NCI-H1105 treated with DMSO at 0.1 percent for 48 hours (cell line): ENCODE measurements around the gene FHL2.
A peak's percentile ranks its signal among the peaks of the same experiment; 100 is the strongest.

Source experiments
- DNase-seq: peaks from one replicate; lab custom pipeline; 2025; lab: John Stamatoyannopoulos, UW

The FHL2 gene

DNA sequence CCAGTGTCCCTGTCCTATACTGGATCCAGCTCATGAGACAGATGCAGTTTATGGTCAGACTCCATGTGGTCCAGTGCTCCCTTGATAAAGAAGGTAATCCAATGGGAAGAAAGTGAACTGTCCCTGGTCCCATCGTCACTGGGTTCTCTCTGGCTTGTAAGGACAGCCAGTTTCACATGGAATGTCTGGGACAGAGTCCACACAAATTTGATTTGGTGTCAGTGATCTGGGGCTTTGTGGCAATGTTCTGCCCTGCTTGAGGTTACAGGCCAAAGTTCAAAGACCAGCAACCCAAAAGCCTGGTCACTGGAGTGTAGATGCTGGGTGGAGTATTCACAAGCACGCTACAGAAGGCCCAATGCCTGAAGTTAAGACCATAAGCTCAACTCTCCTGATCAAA, 22.2 kb upstream of the FHL2 start:
- DNase-seq: no peak

DNA sequence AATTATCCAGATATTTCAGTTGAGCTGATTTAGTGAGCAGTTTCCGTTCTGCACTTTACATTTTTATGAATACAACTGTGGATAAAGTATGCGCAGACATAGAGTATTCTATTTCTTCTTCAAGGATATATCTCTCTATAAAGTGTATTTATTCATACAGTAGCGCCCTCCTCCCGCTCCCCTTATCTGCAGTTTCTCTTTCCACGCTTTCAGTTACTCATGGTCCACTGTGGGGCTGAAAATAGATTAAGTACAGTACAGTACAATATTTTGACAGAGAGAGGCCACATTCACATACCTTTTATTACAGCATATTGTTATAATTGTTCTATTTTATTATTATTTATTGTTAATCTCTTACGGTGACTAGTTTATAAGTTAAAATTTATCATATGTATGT, 19.7 kb upstream of the FHL2 start:
- DNase-seq: no peak

DNA sequence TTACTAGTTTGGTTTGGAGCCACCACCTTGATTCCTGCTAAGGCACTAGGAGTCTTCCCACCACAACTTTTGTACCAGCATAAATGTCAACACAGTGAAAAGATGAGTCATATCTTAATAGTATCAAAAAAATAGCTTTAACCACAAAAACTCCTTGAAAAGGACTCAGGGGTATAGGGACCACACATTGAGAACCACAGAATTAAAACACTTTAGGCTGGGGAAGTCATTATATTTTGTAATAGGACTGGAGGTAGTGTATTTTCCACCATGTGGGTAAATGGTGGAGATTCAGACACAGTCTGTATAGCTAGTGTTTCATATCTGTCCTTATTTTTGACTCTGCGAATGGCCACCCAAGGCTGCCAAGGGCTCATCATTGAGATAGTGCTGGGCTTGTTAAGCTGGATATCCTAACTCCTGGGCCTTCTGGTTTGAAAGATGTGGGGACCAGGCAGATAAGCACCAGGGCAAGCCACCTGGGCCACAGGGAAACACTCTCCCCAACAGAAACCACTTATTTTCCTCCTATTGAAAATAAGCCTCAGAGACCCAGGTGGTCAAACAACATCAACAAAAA, 19.1 kb upstream of the FHL2 start:
- DNase-seq: no peak

DNA sequence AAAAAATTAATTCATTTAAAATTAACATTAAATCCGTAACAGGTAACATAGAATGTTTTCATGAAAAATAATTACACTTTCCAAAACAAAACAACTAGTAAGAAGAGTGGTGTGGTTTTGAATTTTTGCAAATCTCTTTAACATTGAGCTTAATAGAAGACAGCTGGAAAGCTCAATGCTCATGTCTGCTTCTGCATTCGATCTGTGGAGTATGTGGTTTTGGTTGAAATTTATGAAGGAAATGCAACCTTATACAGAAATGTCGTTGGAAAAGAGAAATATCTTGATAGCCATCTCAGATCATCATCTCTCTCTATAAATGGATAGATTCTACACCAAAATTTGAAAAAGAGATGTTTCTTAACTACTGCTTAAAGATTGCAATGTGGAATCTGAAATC, 17.3 kb upstream of the FHL2 start:
- no peak for DNase-seq

DNA sequence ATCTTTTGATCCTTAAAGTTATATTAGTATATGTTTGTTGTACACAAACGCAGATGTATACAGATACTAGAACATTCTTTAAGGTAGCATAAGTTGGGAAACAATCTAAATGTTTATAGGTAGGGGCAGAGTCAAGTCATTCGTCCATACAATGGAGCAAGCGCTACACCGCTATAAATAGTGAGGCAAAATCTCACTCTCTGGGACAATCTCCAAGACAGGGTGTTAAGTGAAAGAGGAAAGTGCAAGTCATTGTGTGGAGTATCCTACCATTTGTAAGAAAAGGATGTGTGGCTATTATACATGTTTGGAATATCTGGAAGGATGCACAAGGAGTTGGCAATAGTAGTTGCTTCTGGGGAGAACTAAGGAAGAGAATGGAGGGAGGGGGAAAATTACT, 16.2 kb upstream of the FHL2 start:
- DNase-seq: no peak

DNA sequence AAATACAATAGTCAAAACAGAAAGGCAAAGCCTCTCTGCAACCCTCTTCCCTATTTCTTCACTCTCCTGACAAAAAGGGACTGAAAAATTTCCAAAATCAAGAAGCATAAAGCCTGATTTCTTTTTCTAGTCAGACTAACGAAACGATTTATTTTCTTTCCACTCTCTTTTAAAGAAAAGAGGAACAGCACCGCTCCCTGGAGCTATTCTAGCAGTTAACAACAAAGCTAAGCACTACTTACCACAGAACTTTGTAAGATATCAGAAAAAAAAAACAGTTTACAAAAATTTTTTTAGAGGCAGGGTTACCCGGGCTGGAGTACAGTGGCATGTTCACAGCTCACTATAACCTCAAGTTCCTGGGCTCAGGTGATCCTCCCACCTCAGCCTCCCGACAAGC, 14.4 kb upstream of the FHL2 start:
- DNase-seq: no peak

DNA sequence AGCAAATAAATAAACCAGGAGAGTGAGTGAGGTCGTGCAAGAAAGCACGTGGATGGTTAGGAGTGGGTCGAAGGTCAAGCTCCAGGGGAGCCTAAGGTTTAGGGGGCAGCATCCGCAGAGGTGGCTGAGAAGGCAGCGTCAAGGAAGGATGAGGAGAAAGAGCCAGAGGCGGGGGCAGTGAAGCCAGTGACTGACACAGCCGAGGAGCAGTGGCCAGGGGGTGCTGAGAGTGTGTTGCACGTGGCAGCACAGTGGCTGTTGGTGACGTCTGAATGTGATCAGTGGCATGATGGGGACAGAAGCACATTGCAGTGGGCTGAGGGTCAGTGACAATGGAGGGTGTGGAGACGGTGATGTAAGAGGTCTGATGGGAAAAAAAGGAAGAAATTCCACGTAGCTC, 13.7 kb upstream of the FHL2 start:
- DNase-seq: no peak

DNA sequence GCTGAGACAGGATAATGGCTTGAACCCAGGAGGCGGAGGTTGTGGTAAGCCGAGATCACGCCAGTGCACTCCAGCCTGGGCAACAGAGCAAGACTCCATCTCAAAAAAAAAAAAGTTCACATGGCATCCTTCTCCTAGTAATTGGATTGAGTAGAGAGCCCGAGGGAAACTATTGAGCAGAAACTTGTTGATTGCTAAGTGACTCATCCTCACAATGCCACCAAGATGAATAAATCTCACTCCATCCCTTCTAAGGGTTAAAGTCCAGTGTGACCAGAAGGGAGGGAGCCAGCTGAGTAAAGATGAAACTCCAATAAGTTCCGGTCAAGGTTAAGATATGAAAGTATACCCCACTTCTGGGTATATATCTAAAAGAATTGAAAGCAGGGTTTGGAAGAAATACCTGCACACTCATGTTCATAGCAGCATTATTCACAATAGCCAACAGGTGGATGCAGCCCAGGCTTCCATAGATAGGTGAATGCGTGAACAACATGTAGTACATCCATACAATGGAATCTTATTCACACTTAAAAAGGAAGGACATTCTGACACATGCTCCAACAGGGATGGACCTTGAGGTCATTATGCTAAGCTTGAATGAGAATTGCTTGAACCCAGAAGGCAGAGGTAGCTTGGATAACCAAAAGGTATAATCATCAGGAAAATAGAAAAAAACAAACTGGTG, 13.0 kb upstream of the FHL2 start:
- DNase-seq: no peak

DNA sequence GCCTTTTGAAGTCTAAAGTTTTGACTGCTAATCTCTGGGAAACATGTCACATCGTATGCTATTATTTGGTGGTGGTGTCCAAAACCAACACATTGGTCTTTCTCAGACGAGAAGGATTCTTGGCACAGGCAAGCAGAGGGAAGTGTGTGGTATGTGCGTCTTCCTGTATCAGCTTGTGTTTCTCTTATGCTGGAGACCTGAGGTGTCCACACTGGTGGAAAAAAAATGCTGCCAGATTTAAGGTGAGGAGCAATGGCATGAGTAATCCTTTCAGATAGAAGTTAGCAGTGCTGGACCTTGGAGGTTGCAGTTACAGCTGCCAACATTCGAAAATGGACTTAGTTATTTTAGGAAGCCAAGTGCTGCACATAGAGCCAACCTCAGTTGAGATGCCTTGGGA, 11.7 kb upstream of the FHL2 start:
- no peak for DNase-seq

DNA sequence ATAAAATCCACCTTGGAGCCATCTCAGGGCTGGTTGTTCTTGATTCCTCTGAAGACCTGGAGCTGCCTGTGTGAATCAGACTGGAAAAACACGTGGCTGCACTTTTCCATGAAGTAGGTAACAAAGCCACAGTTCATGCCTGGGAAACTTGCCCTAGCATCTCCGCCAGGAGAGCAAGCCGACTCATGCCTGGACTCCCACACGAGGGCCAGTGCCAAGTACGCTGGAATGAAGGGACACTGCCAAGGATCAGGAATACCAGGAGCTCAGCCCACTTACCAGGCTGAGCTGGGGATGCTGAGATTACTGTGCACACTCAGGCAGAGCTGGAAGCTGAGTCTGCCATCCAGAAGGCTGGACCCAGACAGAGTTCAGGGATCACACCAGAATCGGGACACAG, 10.9 kb upstream of the FHL2 start:
- peak; percentile 58 for DNase-seq

DNA sequence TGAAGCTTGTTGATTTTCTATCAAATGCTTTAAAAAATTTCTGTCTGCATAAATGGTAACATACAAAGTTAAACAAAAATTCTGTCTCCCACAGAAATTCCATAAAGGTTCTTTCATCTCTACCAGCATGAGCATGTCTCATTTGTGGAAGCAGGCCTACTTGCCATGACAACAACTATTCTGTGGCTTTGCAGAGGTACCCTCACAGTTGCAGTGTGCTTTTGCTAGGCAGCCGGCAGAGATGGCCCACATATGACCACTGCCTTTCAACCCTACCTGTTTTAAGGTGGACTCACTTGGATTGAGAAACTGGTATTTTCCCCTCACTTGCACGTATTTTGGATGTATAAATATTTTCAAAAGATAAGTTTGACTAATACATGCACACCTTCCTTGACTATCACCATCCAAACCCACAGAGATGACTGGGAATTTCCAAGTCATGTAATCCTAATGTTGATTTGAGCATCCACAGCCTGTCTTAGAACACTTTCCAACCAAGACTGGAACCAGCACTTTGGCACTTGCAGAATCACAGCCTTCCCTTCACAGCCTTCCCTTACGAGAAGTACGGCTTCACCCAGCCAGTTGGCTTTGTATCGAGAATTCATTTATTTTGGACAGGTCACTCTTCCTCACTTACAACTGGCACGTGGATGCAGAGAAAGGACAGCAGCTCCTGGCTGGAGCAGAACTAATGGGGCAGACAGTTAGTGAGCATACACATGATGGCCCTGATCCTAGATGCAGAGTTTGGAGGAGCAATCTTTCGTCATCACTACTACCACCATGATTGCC, 9.3 kb upstream of the FHL2 start:
- DNase-seq: no peak

DNA sequence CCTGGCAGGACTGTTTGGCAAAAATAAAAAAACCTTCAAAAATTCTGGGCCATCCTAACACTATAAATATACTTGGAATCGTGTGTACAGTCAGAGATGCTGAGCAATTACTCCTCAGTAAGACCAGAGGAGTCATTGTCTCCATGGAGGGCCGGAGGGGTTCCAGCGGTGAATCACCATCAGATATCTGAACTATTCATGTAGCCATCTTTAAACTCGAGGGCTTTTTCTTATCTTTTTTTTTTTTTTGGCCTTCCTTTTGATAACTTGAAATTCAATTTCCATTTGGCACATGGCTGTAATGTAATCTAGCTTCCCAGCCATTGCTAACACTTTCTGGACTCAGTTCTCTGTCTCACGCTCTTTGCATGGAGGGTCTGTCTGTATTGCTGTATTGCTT, 7.4 kb upstream of the FHL2 start:
- DNase-seq: no peak

DNA sequence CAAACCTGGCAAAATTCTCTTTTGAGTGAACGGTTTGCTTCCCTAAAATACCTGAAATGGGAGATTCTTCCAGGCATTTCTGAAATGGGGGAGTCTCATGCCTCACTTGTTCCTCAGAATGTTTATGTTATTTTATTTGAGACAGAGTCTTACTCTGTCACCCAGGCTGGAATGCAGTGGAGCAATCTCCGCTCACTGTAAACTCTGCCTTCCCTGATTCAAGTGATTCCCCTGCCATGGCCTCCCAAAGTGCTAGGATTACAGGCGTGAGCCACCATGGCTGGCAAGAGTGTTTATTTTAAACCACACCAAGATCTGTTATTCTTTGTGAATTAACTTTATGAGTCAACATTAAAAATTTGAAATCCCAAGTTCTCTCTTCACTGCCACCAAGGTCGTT, 6.4 kb upstream of the FHL2 start:
- no peak for DNase-seq

DNA sequence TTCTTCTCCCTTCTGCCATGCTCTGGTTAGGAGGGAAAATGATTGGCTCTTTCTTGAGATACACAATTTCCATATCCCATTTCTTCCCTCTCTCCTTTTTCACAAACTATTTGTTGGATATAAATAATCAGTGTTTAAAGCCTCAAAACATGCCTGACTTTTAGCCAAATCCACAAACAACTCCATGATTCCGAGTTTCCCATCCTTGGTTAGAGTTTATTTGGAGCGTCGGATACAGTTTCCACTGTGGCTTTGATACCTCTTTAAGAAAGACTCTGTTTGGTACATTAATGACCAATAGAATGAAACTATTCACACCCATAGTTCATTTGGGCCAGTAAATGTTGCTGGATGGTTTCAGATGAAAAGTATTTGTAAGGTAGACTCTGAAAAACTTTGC, 5.9 kb upstream of the FHL2 start:
- DNase-seq: no peak

DNA sequence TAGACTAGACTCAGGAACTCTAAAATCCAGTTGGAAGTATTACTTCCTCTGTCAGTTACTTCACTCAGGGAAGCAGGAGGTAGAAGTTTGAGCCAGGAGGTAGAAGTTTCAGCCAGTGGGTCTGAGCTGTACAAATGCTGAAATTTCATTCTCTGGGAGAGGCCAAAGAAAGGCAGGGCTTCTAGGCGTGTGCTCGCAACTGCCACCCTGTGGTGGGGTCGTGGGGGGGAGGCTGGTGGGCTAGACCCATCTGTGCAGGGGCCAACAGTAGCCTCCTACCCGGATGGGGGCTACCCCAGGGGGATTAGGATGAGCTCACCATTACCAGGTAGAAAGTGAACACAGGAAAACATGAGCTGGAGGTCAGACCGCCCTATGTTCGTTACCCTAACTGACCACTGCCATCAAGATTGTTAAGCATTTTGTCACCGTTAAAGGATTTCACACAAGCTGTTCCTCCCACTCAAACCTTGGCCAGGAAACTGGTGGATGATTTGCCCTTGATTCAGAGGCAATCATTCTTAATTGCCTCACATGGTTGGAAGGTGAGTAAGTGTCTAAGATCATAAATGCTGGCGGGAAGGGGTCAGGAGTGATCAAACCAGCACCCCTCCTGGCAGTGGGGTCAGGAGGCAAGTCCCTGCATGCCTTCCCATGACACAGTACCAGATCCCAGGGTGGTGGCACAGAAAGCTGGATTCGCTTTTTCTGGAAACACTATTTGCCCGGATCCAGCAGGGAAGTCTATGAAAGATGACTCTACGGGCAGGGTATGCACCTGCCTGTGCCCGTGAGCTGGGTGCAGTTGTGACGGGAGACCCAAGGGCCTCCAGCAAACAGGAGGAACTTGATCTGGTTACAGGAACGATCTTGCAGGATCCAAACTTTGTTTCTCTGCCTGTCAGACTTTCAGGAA, 5.2 kb upstream of the FHL2 start:
- peak; percentile 61 for DNase-seq

DNA sequence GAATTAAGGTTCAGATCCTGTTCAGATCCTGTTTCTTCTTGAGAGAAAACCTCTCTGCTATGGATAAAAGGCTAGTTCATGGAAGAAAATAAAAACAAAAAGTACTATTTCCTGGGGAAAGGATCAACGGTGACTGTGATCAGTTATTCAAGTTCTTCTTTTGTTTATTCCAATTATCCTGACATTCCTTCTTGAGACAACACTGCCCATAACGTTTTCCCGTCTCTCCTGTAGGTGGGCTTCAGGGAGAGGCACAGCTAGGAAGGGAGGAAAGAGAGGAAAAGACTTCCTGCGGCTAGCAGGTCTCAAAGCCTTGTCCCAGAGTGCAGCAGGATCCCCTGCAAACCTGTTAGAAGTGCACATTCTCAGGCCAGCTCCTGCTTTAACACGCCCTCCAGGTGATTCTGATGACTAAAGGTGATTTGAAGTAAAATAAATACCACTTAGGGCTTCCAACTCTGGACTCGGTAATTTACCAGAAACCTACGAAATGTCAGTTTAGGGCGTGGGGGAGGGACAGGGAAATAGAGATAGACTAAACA, 4.5 kb upstream of the FHL2 start:
- DNase-seq: no peak

DNA sequence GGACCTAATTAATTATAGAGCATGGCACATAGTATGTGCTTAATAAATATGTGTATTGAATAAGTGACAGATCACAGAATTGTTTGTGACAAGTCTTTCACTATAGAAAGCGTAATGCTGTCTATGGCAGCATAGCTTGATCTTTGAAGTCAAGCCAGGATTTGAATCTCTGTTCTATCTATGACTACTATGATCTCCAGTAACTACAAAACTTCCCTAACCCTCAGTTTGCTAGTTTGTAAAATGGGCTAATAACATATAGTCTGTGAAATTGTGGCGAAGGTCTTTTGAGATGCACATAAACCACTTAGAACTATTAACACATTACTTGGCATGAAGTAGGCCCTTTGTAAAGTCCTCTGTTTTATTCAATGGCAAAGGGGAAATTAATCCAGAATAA, 4.0 kb upstream of the FHL2 start:
- DNase-seq: no peak

DNA sequence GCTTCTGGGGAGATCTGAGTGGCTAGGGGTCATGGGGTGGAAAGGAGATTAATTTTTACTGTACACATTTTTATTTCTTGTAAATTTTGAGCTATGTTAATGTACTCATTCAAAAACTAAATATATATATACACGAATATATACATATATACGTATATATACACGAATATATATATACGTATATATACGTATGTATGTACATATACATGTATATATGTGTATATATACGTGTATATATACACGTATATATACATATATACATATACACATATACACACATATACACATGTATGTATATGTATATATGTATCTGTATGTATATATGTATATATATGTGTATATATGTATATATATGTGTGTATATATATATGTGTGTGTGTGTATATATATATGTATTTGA, 3.0 kb upstream of the FHL2 start:
- DNase-seq: no peak

DNA sequence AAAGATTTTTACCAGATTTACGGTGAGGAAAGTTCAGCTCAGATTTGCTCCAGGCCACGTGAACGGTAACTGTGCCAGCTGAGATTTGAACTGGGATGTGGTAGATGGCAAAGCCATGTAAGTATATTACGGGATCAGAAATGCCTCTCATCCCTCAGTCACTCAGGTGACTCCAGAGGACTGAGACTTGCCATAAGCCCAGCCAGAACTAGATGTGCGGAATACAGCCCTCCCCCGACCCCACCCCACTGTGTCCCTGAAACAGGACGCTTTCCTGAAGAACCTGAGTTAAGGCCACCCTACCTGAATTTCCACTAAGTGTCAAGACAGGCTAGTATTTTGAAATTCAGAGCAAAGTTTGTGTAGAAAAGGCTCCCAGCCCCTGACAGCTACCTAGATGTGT, 1.3 kb upstream of the FHL2 start:
- no peak for DNase-seq

DNA sequence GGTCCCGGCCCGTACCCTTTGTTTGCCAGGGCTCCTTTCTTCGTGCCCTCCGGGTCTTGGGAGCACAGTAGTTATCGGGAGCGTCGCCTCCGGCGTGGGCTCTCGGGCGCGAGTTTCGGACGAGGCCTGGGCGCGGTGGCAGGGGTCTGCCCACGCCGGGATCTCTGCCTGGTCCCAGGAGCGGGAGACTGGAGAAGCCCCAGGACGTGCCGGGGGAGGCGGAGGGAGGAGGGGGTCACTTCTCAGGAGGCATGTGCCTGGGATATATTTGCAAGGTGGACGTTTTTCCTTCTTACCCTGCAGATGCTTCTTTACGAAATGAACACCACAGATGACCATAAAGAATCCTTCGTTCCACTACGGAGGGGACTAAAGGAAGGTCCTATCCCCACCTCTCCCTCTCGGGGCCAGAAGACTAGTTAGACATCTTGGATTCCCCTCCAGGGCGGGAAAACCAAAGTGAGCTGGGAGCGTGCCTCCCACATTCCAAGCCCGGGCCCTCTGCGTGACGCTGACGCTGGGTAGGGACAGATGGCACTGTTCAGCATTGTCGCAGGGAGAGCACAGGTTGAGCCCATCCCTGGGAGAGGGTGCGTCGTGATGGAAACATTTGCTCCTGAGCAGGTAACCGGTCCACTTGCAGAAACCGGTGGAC, 483 bp upstream of the FHL2 start:
- DNase-seq: no peak

DNA sequence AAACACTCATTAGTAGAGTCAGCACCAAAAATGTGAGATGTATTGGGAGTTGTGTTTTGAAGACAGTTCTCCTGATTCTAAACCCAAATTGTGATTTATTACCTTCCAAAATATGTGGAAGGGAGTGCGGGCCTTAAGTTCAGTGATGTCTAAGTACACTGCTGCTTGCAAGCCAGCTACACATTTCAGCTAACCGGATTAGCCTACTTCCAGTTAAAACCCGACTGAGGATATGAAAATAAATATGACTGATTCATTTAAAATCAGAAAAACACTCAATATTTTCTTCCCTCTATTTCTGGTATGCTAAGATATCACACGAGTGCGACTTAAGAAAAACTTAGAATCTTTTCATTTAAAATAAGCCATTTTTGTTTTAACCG, 907 bp downstream of the FHL2 start:
- no peak for DNase-seq
